ENCODE results near the gene ZNF555. TPM values are rescaled to one million over a fixed set of nuclear protein-coding genes. Genes with fewer than 3 reads are reported as not detected.
A peak's percentile ranks its signal among the peaks of the same experiment; 100 is the strongest.

ZNF555 gene
- total and polyA plus RNA-seq, 9 of the 15 experiments (the other 6 are each of a cell fraction or from before 2014, with no cell fraction given), result 2.0 to 6.7 (median 5.4) TPM

GRCh38 chr19:2900296-2901252, 59.3 kb downstream of the ZNF555 start, which contains the start of gene ZNF57 (continued):
- TF ChIP-seq NR2C1 (IDR thresholded peaks at IDR 0.05) (no peak), NR2C1 (tag; IDR thresholded peaks at IDR 0.05) (no peak), GTF2E2 (tag; IDR thresholded peaks at IDR 0.05) (no peak), ZBTB43 (CRISPR knock-in tag; IDR thresholded peaks at IDR 0.05) (no peak), PTBP1 (IDR thresholded peaks at IDR 0.05; ENCODE audit: low read depth, low read length) (no peak), JUNB (CRISPR knock-in tag; conservative IDR thresholded peaks at IDR 0.05) (0 out of 2 replicates have a peak, but pooled peaks have one; percentile 8), ZBTB5 (IDR thresholded peaks at IDR 0.05) (peak; percentile 96), ATF6 (CRISPR knock-in tag; IDR thresholded peaks at IDR 0.05) (0 out of 2 replicates have a peak, but pooled peaks have one; percentile 24), VEZF1 (CRISPR knock-in tag; IDR thresholded peaks at IDR 0.05) (peak; percentile 29), ZBTB9 (CRISPR knock-in tag; IDR thresholded peaks at IDR 0.05) (no peak), HCFC1 (IDR thresholded peaks at IDR 0.05; ENCODE audit: low read depth, low read length) (no peak), DACH1 (IDR thresholded peaks at IDR 0.05; ENCODE audit: partially characterized antibody) (no peak), ZNF511 (CRISPR knock-in tag; IDR thresholded peaks at IDR 0.05) (peak; percentile 95), GATA2 (CRISPR knock-in tag; IDR thresholded peaks at IDR 0.05) (no peak), EWSR1 (IDR thresholded peaks at IDR 0.05; ENCODE audit: borderline replicate concordance, low read depth, partially characterized antibody) (no peak), ZBTB26 (CRISPR knock-in tag; IDR thresholded peaks at IDR 0.05) (no peak)

Data from K562 (cell line).